GM12878 (cell line): ENCODE results near the gene VTI1A.

Experiments used
- ATF3 ChIP-seq: IDR thresholded peaks from 2 replicates; pipeline ENCODE4 v1.6.1; 2011; ENCODE audit warnings: low read depth, mild to moderate bottlenecking, low read length, moderate library complexity, borderline replicate concordance; ENCODE audit errors: extremely low read depth
- CTCF ChIP-seq, 3 experiments: IDR thresholded peaks in 2 of 3; conservative IDR thresholded peaks in 1 of 3; 2 replicates each; pipeline ENCODE4 v1.5.1; 2011; ENCODE audit warnings: low read depth in 3 of 3, low read length in 3 of 3, mild to moderate bottlenecking in 3 of 3, control low read depth in 2 of 3, moderate library complexity in 2 of 3, inconsistent platforms in 1 of 3, mixed read lengths in 1 of 3; ENCODE audit not compliant: control insufficient read depth in 2 of 3, insufficient read depth in 1 of 3; ENCODE audit errors: extremely low read depth in 1 of 3
- E4F1 ChIP-seq: fragments of 450-650 bp; IDR thresholded peaks from 2 replicates; pipeline ENCODE4 v1.6.1; 2018; ENCODE audit warnings: borderline replicate concordance, mild to moderate bottlenecking; ENCODE audit not compliant: partially characterized antibody
- EZH2 ChIP-seq: IDR thresholded peaks from 2 replicates; pipeline ENCODE4 v1.6.1; 2012; ENCODE audit warnings: low read depth, mild to moderate bottlenecking, control low read depth, inconsistent platforms, low read length, borderline replicate concordance; ENCODE audit not compliant: control insufficient read depth
- JUND ChIP-seq: IDR thresholded peaks from 2 replicates; pipeline ENCODE4 v1.6.1; 2012; ENCODE audit warnings: low read depth, mild to moderate bottlenecking, low read length, improper control_type of control experiment, moderate library complexity
- MTA2 ChIP-seq: fragments of 450-650 bp; IDR thresholded peaks from 2 replicates; pipeline ENCODE4 v1.6.1; 2016; ENCODE audit warnings: low read depth, mild to moderate bottlenecking, moderate library complexity
- POLR2A ChIP-seq: IDR thresholded peaks from 2 replicates; pipeline ENCODE4 v1.6.1; 2011; ENCODE audit warnings: low read depth, mild to moderate bottlenecking, low read length
- POLR2AphosphoS5 ChIP-seq: IDR thresholded peaks from 2 replicates; pipeline ENCODE4 v1.6.1; 2011; ENCODE audit warnings: mild to moderate bottlenecking, low read length, inconsistent platforms
- USF1 ChIP-seq: IDR thresholded peaks from 2 replicates; pipeline ENCODE4 v1.6.1; 2011; ENCODE audit warnings: borderline replicate concordance, low read depth, mild to moderate bottlenecking, moderate library complexity, mixed read lengths, low read length; ENCODE audit not compliant: insufficient read depth; ENCODE audit errors: extremely low read length
- ZBTB40 ChIP-seq: fragments of 450-650 bp; IDR thresholded peaks from 2 replicates; pipeline ENCODE4 v1.6.1; 2016; ENCODE audit warnings: mild to moderate bottlenecking, moderate library complexity, borderline replicate concordance
- ZNF622 ChIP-seq: fragments of 450-650 bp; IDR thresholded peaks from 2 replicates; pipeline ENCODE4 v1.6.1; 2017; ENCODE audit warnings: mild to moderate bottlenecking, inconsistent platforms

- no peak for TF ChIP-seq JUND
- no peak for TF ChIP-seq MTA2
- TF ChIP-seq ATF3, result no peak
- no peak for TF ChIP-seq E4F1
- TF ChIP-seq EZH2, result no peak
- TF ChIP-seq CTCF (IDR thresholded peaks at IDR 0.05 in 2 of 3, conservative IDR thresholded peaks at IDR 0.05 in 1 of 3; ENCODE audit: control insufficient read depth in 2 of 3, extremely low read depth in 1 of 3, insufficient read depth in 1 of 3, low read depth in 3 of 3, low read length in 3 of 3), result no peak
- no peak for TF ChIP-seq ZNF622
- no peak for TF ChIP-seq POLR2A
- no peak for TF ChIP-seq ZBTB40
- TF ChIP-seq POLR2AphosphoS5, result no peak
- no peak for TF ChIP-seq USF1
These were observed 202.2 kb downstream of the VTI1A start for GRCh38 chr10:112649006-112649821.
